HepG2 (cell line): Measurements from ENCODE around the gene NCBP1. TPM values are rescaled to one million over a fixed set of nuclear protein-coding genes. Genes with fewer than 3 reads are reported as not detected.
A peak's percentile ranks its signal among the peaks of the same experiment; 100 is the strongest.

Source experiments
- ELF1 ChIP-seq: sonication (generic); formaldehyde crosslinking; IDR thresholded peaks from 2 replicates; pipeline ENCODE4 v1.4.0; 2020; ENCODE audit warnings: missing genetic modification reagents
- ERF ChIP-seq: IDR thresholded peaks from 2 replicates; pipeline ENCODE4 v1.6.1; 2018; ENCODE audit warnings: missing biosample characterization, missing genetic modification reagents
- SOX5 ChIP-seq: IDR thresholded peaks from 2 replicates; pipeline ENCODE4 v1.6.1; 2016; ENCODE audit warnings: borderline replicate concordance
- THAP11 ChIP-seq: IDR thresholded peaks from 2 replicates; pipeline ENCODE4 v1.6.1; 2016; ENCODE audit warnings: missing biosample characterization, missing genetic modification reagents
- ZNF335 ChIP-seq: sonication (generic); formaldehyde crosslinking; IDR thresholded peaks from 2 replicates; pipeline ENCODE4 v1.4.0; 2020; ENCODE audit warnings: missing genetic modification reagents
- polyA plus RNA-seq, 8 experiments: library from polyadenylated mRNA; depleted of rRNA in 3 of 8; stranded (reverse) in 7 of 8; unstranded in 1 of 8; fragments of >200 nt; fragmentation: Illumina TruSeq in 4 of 8; extraction: Trizol in 4 of 8; gene quantifications; 2 replicates each; pipeline versions ENCODE4 v1.2.1 to v1.2.3, GENCODE V29; 2011 to 2016; ENCODE audit warnings: low read depth in 4 of 8, missing spikeins in 1 of 8, mixed read lengths in 1 of 8; ENCODE audit not compliant: insufficient read depth in 1 of 8
- total RNA-seq, 5 experiments: library from RNA; depleted of rRNA; stranded (reverse); fragments of >200 nt; fragmentation: Illumina TruSeq; extraction: Trizol; gene quantifications; 2 replicates each; pipeline ENCODE4 v1.2.3, GENCODE V29; 2016; ENCODE audit warnings: low read depth in 1 of 5
- TF ChIP-seq, protein P1 (sequence below): sonication (generic); formaldehyde crosslinking; IDR thresholded peaks from 2 replicates; pipeline ENCODE4 v1.4.0; 2020; ENCODE audit warnings: missing genetic modification reagents
- TF ChIP-seq, protein P2 (sequence below): sonication (generic); formaldehyde crosslinking; IDR thresholded peaks from 2 replicates; pipeline ENCODE4 v1.8.0; 2022; ENCODE audit warnings: mild to moderate bottlenecking, missing genetic modification reagents, borderline replicate concordance
- TF ChIP-seq, protein P3 (sequence below): sonication (generic); formaldehyde crosslinking; IDR thresholded peaks from 2 replicates; pipeline ENCODE4 v1.8.1; 2023; ENCODE audit warnings: mild to moderate bottlenecking, missing genetic modification reagents
- TF ChIP-seq, protein P4 (sequence below): sonication (generic); formaldehyde crosslinking; IDR thresholded peaks from 2 replicates; pipeline ENCODE4 v1.9.0; 2021; ENCODE audit warnings: mild to moderate bottlenecking, missing genetic modification reagents
- TF ChIP-seq, protein P5 (sequence below): sonication (generic); formaldehyde crosslinking; IDR thresholded peaks from one replicate; pipeline ENCODE4 v1.5.1; 2020; ENCODE audit warnings: mild to moderate bottlenecking, missing genetic modification reagents; ENCODE audit errors: not compliant biosample characterization

The NCBP1 gene
- total and polyA plus RNA-seq, 2 of the 13 experiments (the other 11 are each of a cell fraction or from before 2014, with no cell fraction given) = 13.3 to 40.2 TPM

DNA sequence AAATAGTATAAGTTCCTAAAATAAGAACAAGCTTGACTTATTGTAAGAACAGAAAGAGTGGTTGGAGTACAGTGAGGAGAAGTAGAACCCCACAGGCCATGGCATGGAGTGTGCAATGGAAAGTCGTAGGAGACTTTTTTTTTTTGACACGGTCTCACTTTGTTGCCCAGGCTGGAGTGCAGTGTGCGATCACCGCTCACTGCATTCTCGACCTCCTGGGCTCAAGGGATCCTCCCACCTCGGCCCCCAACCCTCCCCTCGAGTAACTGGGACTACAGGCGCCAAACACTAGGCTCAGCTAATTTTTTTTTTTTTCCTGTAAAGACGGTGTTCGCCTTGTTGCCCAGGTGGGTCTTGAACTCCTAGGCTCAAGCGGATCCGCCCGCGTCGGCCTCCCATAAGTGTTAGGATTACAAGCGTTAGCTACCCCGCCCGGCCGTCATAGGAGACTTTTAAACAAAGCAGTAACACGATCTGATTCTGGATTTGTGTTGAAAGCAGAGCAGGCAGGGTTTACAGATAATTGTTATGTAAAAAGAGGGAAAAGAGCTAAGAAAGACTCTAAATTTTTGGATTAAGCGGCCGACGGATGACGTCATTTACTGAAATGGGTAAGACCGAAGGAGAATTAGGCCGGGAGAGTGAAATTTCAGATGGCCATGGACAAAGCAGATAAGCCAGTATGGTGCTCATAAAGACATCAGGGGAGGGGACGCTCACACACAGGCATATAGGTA lies 1.2 kb upstream of the NCBP1 start (continued):
- TF ChIP-seq, protein P1, sequence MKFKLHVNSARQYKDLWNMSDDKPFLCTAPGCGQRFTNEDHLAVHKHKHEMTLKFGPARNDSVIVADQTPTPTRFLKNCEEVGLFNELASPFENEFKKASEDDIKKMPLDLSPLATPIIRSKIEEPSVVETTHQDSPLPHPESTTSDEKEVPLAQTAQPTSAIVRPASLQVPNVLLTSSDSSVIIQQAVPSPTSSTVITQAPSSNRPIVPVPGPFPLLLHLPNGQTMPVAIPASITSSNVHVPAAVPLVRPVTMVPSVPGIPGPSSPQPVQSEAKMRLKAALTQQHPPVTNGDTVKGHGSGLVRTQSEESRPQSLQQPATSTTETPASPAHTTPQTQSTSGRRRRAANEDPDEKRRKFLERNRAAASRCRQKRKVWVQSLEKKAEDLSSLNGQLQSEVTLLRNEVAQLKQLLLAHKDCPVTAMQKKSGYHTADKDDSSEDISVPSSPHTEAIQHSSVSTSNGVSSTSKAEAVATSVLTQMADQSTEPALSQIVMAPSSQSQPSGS (CRISPR knock-in tag) = peak; percentile 73; the same call in 1 of the 2 replicates
- TF ChIP-seq THAP11 (CRISPR knock-in tag) = no peak
- TF ChIP-seq, protein P2, sequence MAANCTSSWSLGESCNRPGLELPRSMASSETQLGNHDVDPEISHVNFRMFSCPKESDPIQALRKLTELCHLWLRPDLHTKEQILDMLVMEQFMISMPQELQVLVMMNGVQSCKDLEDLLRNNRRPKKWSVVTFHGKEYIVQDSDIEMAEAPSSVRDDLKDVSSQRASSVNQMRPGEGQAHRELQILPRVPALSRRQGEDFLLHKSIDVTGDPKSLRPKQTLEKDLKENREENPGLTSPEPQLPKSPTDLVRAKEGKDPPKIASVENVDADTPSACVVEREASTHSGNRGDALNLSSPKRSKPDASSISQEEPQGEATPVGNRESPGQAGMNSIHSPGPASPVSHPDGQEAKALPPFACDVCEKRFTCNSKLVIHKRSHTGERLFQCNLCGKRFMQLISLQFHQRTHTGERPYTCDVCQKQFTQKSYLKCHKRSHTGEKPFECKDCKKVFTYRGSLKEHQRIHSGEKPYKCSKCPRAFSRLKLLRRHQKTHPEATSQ (CRISPR knock-in tag) = no peak
- TF ChIP-seq ELF1 = no peak
- TF ChIP-seq, protein P3, sequence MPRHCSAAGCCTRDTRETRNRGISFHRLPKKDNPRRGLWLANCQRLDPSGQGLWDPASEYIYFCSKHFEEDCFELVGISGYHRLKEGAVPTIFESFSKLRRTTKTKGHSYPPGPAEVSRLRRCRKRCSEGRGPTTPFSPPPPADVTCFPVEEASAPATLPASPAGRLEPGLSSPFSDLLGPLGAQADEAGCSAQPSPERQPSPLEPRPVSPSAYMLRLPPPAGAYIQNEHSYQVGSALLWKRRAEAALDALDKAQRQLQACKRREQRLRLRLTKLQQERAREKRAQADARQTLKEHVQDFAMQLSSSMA = no peak
- no peak for TF ChIP-seq ERF (CRISPR knock-in tag)
- no peak for TF ChIP-seq ZNF335 (CRISPR knock-in tag)
- TF ChIP-seq, protein P4, sequence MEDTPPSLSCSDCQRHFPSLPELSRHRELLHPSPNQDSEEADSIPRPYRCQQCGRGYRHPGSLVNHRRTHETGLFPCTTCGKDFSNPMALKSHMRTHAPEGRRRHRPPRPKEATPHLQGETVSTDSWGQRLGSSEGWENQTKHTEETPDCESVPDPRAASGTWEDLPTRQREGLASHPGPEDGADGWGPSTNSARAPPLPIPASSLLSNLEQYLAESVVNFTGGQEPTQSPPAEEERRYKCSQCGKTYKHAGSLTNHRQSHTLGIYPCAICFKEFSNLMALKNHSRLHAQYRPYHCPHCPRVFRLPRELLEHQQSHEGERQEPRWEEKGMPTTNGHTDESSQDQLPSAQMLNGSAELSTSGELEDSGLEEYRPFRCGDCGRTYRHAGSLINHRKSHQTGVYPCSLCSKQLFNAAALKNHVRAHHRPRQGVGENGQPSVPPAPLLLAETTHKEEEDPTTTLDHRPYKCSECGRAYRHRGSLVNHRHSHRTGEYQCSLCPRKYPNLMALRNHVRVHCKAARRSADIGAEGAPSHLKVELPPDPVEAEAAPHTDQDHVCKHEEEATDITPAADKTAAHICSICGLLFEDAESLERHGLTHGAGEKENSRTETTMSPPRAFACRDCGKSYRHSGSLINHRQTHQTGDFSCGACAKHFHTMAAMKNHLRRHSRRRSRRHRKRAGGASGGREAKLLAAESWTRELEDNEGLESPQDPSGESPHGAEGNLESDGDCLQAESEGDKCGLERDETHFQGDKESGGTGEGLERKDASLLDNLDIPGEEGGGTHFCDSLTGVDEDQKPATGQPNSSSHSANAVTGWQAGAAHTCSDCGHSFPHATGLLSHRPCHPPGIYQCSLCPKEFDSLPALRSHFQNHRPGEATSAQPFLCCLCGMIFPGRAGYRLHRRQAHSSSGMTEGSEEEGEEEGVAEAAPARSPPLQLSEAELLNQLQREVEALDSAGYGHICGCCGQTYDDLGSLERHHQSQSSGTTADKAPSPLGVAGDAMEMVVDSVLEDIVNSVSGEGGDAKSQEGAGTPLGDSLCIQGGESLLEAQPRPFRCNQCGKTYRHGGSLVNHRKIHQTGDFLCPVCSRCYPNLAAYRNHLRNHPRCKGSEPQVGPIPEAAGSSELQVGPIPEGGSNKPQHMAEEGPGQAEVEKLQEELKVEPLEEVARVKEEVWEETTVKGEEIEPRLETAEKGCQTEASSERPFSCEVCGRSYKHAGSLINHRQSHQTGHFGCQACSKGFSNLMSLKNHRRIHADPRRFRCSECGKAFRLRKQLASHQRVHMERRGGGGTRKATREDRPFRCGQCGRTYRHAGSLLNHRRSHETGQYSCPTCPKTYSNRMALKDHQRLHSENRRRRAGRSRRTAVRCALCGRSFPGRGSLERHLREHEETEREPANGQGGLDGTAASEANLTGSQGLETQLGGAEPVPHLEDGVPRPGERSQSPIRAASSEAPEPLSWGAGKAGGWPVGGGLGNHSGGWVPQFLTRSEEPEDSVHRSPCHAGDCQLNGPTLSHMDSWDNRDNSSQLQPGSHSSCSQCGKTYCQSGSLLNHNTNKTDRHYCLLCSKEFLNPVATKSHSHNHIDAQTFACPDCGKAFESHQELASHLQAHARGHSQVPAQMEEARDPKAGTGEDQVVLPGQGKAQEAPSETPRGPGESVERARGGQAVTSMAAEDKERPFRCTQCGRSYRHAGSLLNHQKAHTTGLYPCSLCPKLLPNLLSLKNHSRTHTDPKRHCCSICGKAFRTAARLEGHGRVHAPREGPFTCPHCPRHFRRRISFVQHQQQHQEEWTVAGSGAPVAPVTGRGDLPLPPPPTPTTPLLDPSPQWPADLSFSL (CRISPR knock-in tag) = no peak
- TF ChIP-seq, protein P5, sequence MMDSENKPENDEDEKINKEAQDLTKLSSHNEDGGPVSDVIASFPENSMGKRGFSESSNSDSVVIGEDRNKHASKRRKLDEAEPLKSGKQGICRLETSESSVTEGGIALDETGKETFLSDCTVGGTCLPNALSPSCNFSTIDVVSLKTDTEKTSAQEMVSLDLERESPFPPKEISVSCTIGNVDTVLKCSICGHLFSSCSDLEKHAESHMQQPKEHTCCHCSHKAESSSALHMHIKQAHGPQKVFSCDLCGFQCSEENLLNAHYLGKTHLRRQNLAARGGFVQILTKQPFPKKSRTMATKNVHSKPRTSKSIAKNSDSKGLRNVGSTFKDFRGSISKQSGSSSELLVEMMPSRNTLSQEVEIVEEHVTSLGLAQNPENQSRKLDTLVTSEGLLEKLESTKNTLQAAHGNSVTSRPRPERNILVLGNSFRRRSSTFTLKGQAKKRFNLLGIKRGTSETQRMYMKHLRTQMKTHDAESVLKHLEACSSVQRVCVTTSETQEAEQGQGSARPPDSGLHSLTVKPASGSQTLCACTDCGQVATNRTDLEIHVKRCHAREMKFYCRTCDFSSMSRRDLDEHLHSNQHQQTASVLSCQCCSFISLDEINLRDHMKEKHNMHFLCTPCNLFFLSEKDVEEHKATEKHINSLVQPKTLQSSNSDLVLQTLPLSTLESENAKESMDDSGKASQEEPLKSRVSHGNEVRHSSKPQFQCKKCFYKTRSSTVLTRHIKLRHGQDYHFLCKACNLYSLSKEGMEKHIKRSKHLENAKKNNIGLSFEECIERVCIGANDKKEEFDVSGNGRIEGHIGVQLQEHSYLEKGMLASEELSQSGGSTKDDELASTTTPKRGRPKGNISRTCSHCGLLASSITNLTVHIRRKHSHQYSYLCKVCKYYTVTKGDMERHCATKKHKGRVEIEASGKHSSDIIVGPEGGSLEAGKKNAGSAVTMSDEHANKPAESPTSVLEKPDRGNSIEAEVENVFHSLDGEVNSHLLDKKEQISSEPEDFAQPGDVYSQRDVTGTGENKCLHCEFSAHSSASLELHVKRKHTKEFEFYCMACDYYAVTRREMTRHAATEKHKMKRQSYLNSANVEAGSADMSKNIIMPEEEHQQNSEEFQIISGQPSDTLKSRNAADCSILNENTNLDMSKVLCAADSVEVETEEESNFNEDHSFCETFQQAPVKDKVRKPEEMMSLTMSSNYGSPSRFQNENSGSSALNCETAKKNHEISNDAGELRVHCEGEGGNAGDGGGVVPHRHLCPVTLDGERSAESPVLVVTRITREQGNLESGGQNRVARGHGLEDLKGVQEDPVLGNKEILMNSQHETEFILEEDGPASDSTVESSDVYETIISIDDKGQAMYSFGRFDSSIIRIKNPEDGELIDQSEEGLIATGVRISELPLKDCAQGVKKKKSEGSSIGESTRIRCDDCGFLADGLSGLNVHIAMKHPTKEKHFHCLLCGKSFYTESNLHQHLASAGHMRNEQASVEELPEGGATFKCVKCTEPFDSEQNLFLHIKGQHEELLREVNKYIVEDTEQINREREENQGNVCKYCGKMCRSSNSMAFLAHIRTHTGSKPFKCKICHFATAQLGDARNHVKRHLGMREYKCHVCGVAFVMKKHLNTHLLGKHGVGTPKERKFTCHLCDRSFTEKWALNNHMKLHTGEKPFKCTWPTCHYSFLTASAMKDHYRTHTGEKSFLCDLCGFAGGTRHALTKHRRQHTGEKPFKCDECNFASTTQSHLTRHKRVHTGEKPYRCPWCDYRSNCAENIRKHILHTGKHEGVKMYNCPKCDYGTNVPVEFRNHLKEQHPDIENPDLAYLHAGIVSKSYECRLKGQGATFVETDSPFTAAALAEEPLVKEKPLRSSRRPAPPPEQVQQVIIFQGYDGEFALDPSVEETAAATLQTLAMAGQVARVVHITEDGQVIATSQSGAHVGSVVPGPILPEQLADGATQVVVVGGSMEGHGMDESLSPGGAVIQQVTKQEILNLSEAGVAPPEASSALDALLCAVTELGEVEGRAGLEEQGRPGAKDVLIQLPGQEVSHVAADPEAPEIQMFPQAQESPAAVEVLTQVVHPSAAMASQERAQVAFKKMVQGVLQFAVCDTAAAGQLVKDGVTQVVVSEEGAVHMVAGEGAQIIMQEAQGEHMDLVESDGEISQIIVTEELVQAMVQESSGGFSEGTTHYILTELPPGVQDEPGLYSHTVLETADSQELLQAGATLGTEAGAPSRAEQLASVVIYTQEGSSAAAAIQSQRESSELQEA (CRISPR knock-in tag) = no peak
- TF ChIP-seq SOX5 (CRISPR knock-in tag) = no peak
